ENCODE data around the gene PRPF31. TPM values are rescaled to one million over a fixed set of nuclear protein-coding genes. Genes with fewer than 3 reads are reported as not detected.

PRPF31 gene
- total and polyA plus RNA-seq, 4 donors, result 33.8 to 71.2 (median 45.9) TPM

GRCh38 chr19:54114340-54115108 is 1.0 kb upstream of the PRPF31 start:
- Histone ChIP-seq H3K4me3 (ENCODE audit: low read length in 2 of 2) (peak overlapping the region; percentile 36 to 52), H3K4me1 (ENCODE audit: control insufficient read depth in 1 of 2, insufficient read depth in 2 of 2, low read length in 2 of 2) (no peaks in the 10 kb centered on the region), H3K36me3 (ENCODE audit: control insufficient read depth in 1 of 2, insufficient read depth in 2 of 2, low read length in 1 of 2) (no peaks in the 10 kb centered on the region), H3K9me3 (ENCODE audit: control insufficient read depth, low read length) (no peaks in the 10 kb centered on the region), H3K27ac (ENCODE audit: low read depth in 1 of 2, low read length in 2 of 2) (no peak overlapping the region), H3K27me3 (ENCODE audit: control insufficient read depth in 1 of 2, insufficient read depth in 2 of 2, low read length in 1 of 2) (no peaks in the 10 kb centered on the region)
- DNase-seq (peak; percentile 70 to 84), ATAC-seq (ENCODE audit: low FRiP score) (no peak)
- 22 to 26% methylated on average over 28 of the region's 28 CpGs for WGBS, 2 donors
- intact Hi-C loops (cut with DNase I), result loop anchor here (1.0 to 10.0 kb wide), 3 partner anchors 23 to 250 kb away; partner anchors contain the start of genes CNOT3 (in 1 of the 2), MYADM (in 1 of the 2) and TSEN34 (in 1 of the 2)

GRCh38 chr19:54121259-54121658 is 5.7 kb downstream of the PRPF31 start:
- H3K9me3 ChIP-seq (ENCODE audit: control insufficient read depth, low read length), result no peaks in the 10 kb centered on the region
- intact Hi-C loops (cut with DNase I), result no loop called here
- DNase-seq (no peak), ATAC-seq (ENCODE audit: low FRiP score) (no peak)
- peaks cover 0 to 20% of the 10 kb centered on the region in 2 donors for H3K36me3 ChIP-seq (ENCODE audit: control insufficient read depth in 1 of 2, insufficient read depth in 2 of 2, low read length in 1 of 2)
- no peaks in the 10 kb centered on the region for H3K4me1 ChIP-seq (ENCODE audit: control insufficient read depth in 1 of 2, insufficient read depth in 2 of 2, low read length in 2 of 2)
- no peak overlapping the region for H3K27ac ChIP-seq (ENCODE audit: low read depth in 1 of 2, low read length in 2 of 2)
- WGBS, 2 donors, result 94 to 96% methylated on average over 9 to 10 of the region's 10 CpGs
- H3K4me3 ChIP-seq (ENCODE audit: low read length in 2 of 2), result no peak overlapping the region
- no peaks in the 10 kb centered on the region for H3K27me3 ChIP-seq (ENCODE audit: control insufficient read depth in 1 of 2, insufficient read depth in 2 of 2, low read length in 1 of 2)

- 89 to 93% methylated on average over 17 of the region's 17 CpGs for WGBS, 2 donors
- intact Hi-C loops (cut with DNase I), result no loop called here
- no peak for ATAC-seq (ENCODE audit: low FRiP score)
Measured at GRCh38 chr19:54123682-54124081, 8.1 kb downstream of the PRPF31 start.

GRCh38 chr19:54124393-54124792 is 8.8 kb downstream of the PRPF31 start:
- intact Hi-C loops (cut with DNase I), result no loop called here
- DNase-seq (no peak), ATAC-seq (ENCODE audit: low FRiP score) (no peak)
- Histone ChIP-seq H3K9me3 (ENCODE audit: control insufficient read depth, low read length) (no peaks in the 10 kb centered on the region), H3K4me1 (ENCODE audit: control insufficient read depth in 1 of 2, insufficient read depth in 2 of 2, low read length in 2 of 2) (no peaks in the 10 kb centered on the region), H3K4me3 (ENCODE audit: low read length in 2 of 2) (no peak overlapping the region), H3K27me3 (ENCODE audit: control insufficient read depth in 1 of 2, insufficient read depth in 2 of 2, low read length in 1 of 2) (no peaks in the 10 kb centered on the region), H3K36me3 (ENCODE audit: control insufficient read depth in 1 of 2, insufficient read depth in 2 of 2, low read length in 1 of 2) (peaks cover 0 to 26% of the 10 kb centered on the region in 2 donors), H3K27ac (ENCODE audit: low read depth in 1 of 2, low read length in 2 of 2) (no peak overlapping the region)
- WGBS, 2 donors, result 87 to 91% methylated on average over 18 to 19 of the region's 19 CpGs

More at GRCh38 chr19:54123682-54124081, 8.1 kb downstream of the PRPF31 start:
- H3K27ac ChIP-seq (ENCODE audit: low read depth in 1 of 2, low read length in 2 of 2), result no peak overlapping the region
- H3K27me3 ChIP-seq (ENCODE audit: control insufficient read depth in 1 of 2, insufficient read depth in 2 of 2, low read length in 1 of 2), result no peaks in the 10 kb centered on the region
- H3K4me1 ChIP-seq (ENCODE audit: control insufficient read depth in 1 of 2, insufficient read depth in 2 of 2, low read length in 2 of 2), result no peaks in the 10 kb centered on the region
- H3K9me3 ChIP-seq (ENCODE audit: control insufficient read depth, low read length), result no peaks in the 10 kb centered on the region
- no peak for DNase-seq
- H3K36me3 ChIP-seq (ENCODE audit: control insufficient read depth in 1 of 2, insufficient read depth in 2 of 2, low read length in 1 of 2), result peaks cover 0 to 22% of the 10 kb centered on the region in 2 donors
- no peak overlapping the region for H3K4me3 ChIP-seq (ENCODE audit: low read length in 2 of 2)

GRCh38 chr19:54125713-54126112 is 10.2 kb downstream of the PRPF31 start:
- intact Hi-C loops (cut with DNase I), result no loop called here
- 88 to 91% methylated on average over 9 of the region's 9 CpGs for WGBS, 2 donors
- no peak for ATAC-seq (ENCODE audit: low FRiP score)

GRCh38 chr19:54127688-54128440 is 12.3 kb downstream of the PRPF31 start:
- H3K4me3 ChIP-seq (ENCODE audit: low read length in 2 of 2), result no peak overlapping the region
- peaks cover 0 to 28% of the 10 kb centered on the region in 2 donors for H3K36me3 ChIP-seq (ENCODE audit: control insufficient read depth in 1 of 2, insufficient read depth in 2 of 2, low read length in 1 of 2)
- no peak for ATAC-seq (ENCODE audit: low FRiP score)
- H3K27ac ChIP-seq (ENCODE audit: low read depth in 1 of 2, low read length in 2 of 2), result no peak overlapping the region
- WGBS, 2 donors, result 91 to 92% methylated on average over 42 to 44 of the region's 44 CpGs
- DNase-seq, result no peak
- H3K4me1 ChIP-seq (ENCODE audit: control insufficient read depth in 1 of 2, insufficient read depth in 2 of 2, low read length in 2 of 2), result no peaks in the 10 kb centered on the region
- no peaks in the 10 kb centered on the region for H3K27me3 ChIP-seq (ENCODE audit: control insufficient read depth in 1 of 2, insufficient read depth in 2 of 2, low read length in 1 of 2)
- H3K9me3 ChIP-seq (ENCODE audit: control insufficient read depth, low read length), result no peaks in the 10 kb centered on the region
- intact Hi-C loops (cut with DNase I), result no loop called here

More at GRCh38 chr19:54125713-54126112, 10.2 kb downstream of the PRPF31 start:
- Histone ChIP-seq H3K4me3 (ENCODE audit: low read length in 2 of 2) (no peak overlapping the region), H3K27me3 (ENCODE audit: control insufficient read depth in 1 of 2, insufficient read depth in 2 of 2, low read length in 1 of 2) (no peaks in the 10 kb centered on the region), H3K4me1 (ENCODE audit: control insufficient read depth in 1 of 2, insufficient read depth in 2 of 2, low read length in 2 of 2) (no peaks in the 10 kb centered on the region), H3K36me3 (ENCODE audit: control insufficient read depth in 1 of 2, insufficient read depth in 2 of 2, low read length in 1 of 2) (peaks cover 0 to 29% of the 10 kb centered on the region in 2 donors), H3K9me3 (ENCODE audit: control insufficient read depth, low read length) (no peaks in the 10 kb centered on the region), H3K27ac (ENCODE audit: low read depth in 1 of 2, low read length in 2 of 2) (no peak overlapping the region)
- DNase-seq, result no peak

GRCh38 chr19:54128441-54128725 is 12.8 kb downstream of the PRPF31 start:
- WGBS, 2 donors, result 86 to 92% methylated on average over 17 to 20 of the region's 20 CpGs
- no peak for DNase-seq
- no peaks in the 10 kb centered on the region for H3K4me1 ChIP-seq (ENCODE audit: control insufficient read depth in 1 of 2, insufficient read depth in 2 of 2, low read length in 2 of 2)

GRCh38 chr19:54128796-54129616 is 13.5 kb downstream of the PRPF31 start:
- Histone ChIP-seq H3K9me3 (ENCODE audit: control insufficient read depth, low read length) (no peaks in the 10 kb centered on the region), H3K4me3 (ENCODE audit: low read length in 2 of 2) (no peak overlapping the region), H3K4me1 (ENCODE audit: control insufficient read depth in 1 of 2, insufficient read depth in 2 of 2, low read length in 2 of 2) (no peaks in the 10 kb centered on the region), H3K36me3 (ENCODE audit: control insufficient read depth in 1 of 2, insufficient read depth in 2 of 2, low read length in 1 of 2) (peaks cover 0 to 18% of the 10 kb centered on the region in 2 donors), H3K27ac (ENCODE audit: low read depth in 1 of 2, low read length in 2 of 2) (no peak overlapping the region), H3K27me3 (ENCODE audit: control insufficient read depth in 1 of 2, insufficient read depth in 2 of 2, low read length in 1 of 2) (no peaks in the 10 kb centered on the region)
- WGBS, 2 donors, result 95 to 96% methylated on average over 31 to 41 of the region's 41 CpGs
- DNase-seq (no peak), ATAC-seq (ENCODE audit: low FRiP score) (no peak)
- intact Hi-C loops (cut with DNase I), result no loop called here

More at GRCh38 chr19:54128441-54128725, 12.8 kb downstream of the PRPF31 start:
- ATAC-seq (ENCODE audit: low FRiP score), result no peak
- H3K4me3 ChIP-seq (ENCODE audit: low read length in 2 of 2), result no peak overlapping the region
- no peak overlapping the region for H3K27ac ChIP-seq (ENCODE audit: low read depth in 1 of 2, low read length in 2 of 2)
- intact Hi-C loops (cut with DNase I), result no loop called here
- no peaks in the 10 kb centered on the region for H3K27me3 ChIP-seq (ENCODE audit: control insufficient read depth in 1 of 2, insufficient read depth in 2 of 2, low read length in 1 of 2)
- no peaks in the 10 kb centered on the region for H3K9me3 ChIP-seq (ENCODE audit: control insufficient read depth, low read length)
- peaks cover 0 to 24% of the 10 kb centered on the region in 2 donors for H3K36me3 ChIP-seq (ENCODE audit: control insufficient read depth in 1 of 2, insufficient read depth in 2 of 2, low read length in 1 of 2)

Data from aorta (tissue), 5 donors.